GF-D8 (cell line): ENCODE data around the gene PPP1R27.
A peak's percentile ranks its signal among the peaks of the same experiment; 100 is the strongest.

ENCODE experiments used
- DNase-seq: peaks from one replicate; lab custom pipeline; 2025; lab: John Stamatoyannopoulos, UW

The PPP1R27 gene

GRCh38 chr17:81804559-81805399 lies 30.1 kb downstream of the PPP1R27 start:
- no peak for DNase-seq

- no peak for DNase-seq
Observed at GRCh38 chr17:81803728-81804558, 30.9 kb downstream of the PPP1R27 start, which contains the start of gene GCGR. GCGR (plus strand) TSS chr17:81804150; CDS start chr17:81809019, 4,869 bp downstream.

GRCh38 chr17:81802856-81803643 lies 31.8 kb downstream of the PPP1R27 start:
- DNase-seq = no peak

GRCh38 chr17:81802048-81802758 lies 32.6 kb downstream of the PPP1R27 start:
- DNase-seq = no peak

GRCh38 chr17:81801327-81801726 lies 33.5 kb downstream of the PPP1R27 start:
- no peak for DNase-seq

- peak; percentile 6 for DNase-seq
Observed at GRCh38 chr17:81794509-81794908, 40.3 kb downstream of the PPP1R27 start.

GRCh38 chr17:81794074-81794476 lies 40.8 kb downstream of the PPP1R27 start:
- DNase-seq = no peak

- no peak for DNase-seq
Observed at GRCh38 chr17:81792675-81793615, 41.9 kb downstream of the PPP1R27 start.
